ENCODE results near the gene TIMM13. TPM values are rescaled to one million over a fixed set of nuclear protein-coding genes. Genes with fewer than 3 reads are reported as not detected.
"Not testable (repeated sequence)": the region's sequence is repeated elsewhere in the genome, so short reads cannot be mapped to it uniquely, and the experiment has no call there.

The TIMM13 gene
- polyA plus RNA-seq, 3 donors from 2014 or later: 74.3 to 99.6 (median 84.9) TPM

GRCh38 chr19:2409352-2409912 lies 18.0 kb downstream of the TIMM13 start:
- Mint-ChIP-seq H3K9me3 (no peaks in the 10 kb centered on the region), H3K4me1 (no peaks in the 10 kb centered on the region), H3K36me3 (no peaks in the 10 kb centered on the region), H3K27me3 (ENCODE audit: low read depth in 3 of 3) (peaks cover 0 to 10% (median 2%) of the 10 kb centered on the region in 3 donors), H3K4me3 (no peak overlapping the region), H3K27ac (no peak overlapping the region)
- no peak for DNase-seq

GRCh38 chr19:2408247-2408646 lies 19.1 kb downstream of the TIMM13 start:
- H3K27ac Mint-ChIP-seq: no peak overlapping the region
- H3K4me3 Mint-ChIP-seq: no peak overlapping the region
- H3K27me3 Mint-ChIP-seq (ENCODE audit: low read depth in 3 of 3): peaks cover 0 to 10% (median 2%) of the 10 kb centered on the region in 3 donors
- no peaks in the 10 kb centered on the region for H3K9me3 Mint-ChIP-seq
- no peaks in the 10 kb centered on the region for H3K4me1 Mint-ChIP-seq
- no peak for DNase-seq
- H3K36me3 Mint-ChIP-seq: no peaks in the 10 kb centered on the region

GRCh38 chr19:2399582-2399981 lies 27.8 kb downstream of the TIMM13 start:
- no peaks in the 10 kb centered on the region for H3K36me3 Mint-ChIP-seq
- DNase-seq: no peak

GRCh38 chr19:2398735-2399305 lies 28.6 kb downstream of the TIMM13 start:
- peaks cover 12 to 13% of the 10 kb centered on the region in 2 donors for H3K4me1 Mint-ChIP-seq
- no peak overlapping the region for H3K27ac Mint-ChIP-seq
- H3K4me3 Mint-ChIP-seq: no peak overlapping the region
- no peaks in the 10 kb centered on the region for H3K36me3 Mint-ChIP-seq
- H3K9me3 Mint-ChIP-seq: no peaks in the 10 kb centered on the region
- no peak for DNase-seq
- H3K27me3 Mint-ChIP-seq (ENCODE audit: low read depth in 3 of 3): peaks cover 0 to 7% (median 4%) of the 10 kb centered on the region in 3 donors

More at GRCh38 chr19:2399582-2399981, 27.8 kb downstream of the TIMM13 start:
- H3K9me3 Mint-ChIP-seq: no peaks in the 10 kb centered on the region
- H3K27ac Mint-ChIP-seq: no peak overlapping the region
- peaks cover 0 to 5% (median 4%) of the 10 kb centered on the region in 3 donors for H3K27me3 Mint-ChIP-seq (ENCODE audit: low read depth in 3 of 3)
- H3K4me1 Mint-ChIP-seq: peaks cover 5% of the 10 kb centered on the region in 2 donors
- H3K4me3 Mint-ChIP-seq: no peak overlapping the region

GRCh38 chr19:2397173-2397572 lies 30.2 kb downstream of the TIMM13 start:
- H3K36me3 Mint-ChIP-seq; H3K27ac Mint-ChIP-seq; DNase-seq; H3K9me3 Mint-ChIP-seq; H3K4me3 Mint-ChIP-seq; H3K27me3 Mint-ChIP-seq (ENCODE audit: low read depth in 3 of 3): not testable (repeated sequence)
- H3K4me1 Mint-ChIP-seq: peaks cover 14 to 22% of the 10 kb centered on the region in 2 donors

GRCh38 chr19:2395293-2395829 lies 32.0 kb downstream of the TIMM13 start:
- H3K9me3 Mint-ChIP-seq; DNase-seq; H3K36me3 Mint-ChIP-seq; H3K27me3 Mint-ChIP-seq (ENCODE audit: low read depth in 3 of 3): not testable (repeated sequence)
- peak overlapping the region in 3 of 6 donors; percentile 23 to 82 (median 67) for H3K27ac Mint-ChIP-seq
- H3K4me1 Mint-ChIP-seq: peaks cover 17 to 27% of the 10 kb centered on the region in 2 donors
- peak overlapping the region in 3 of 5 donors; percentile 77 to 84 (median 81) for H3K4me3 Mint-ChIP-seq

GRCh38 chr19:2394442-2395292 lies 32.7 kb downstream of the TIMM13 start:
- peaks cover 4 to 6% (median 5%) of the 10 kb centered on the region in 3 donors for H3K27me3 Mint-ChIP-seq (ENCODE audit: low read depth in 3 of 3)
- peak overlapping the region; percentile 76 to 84 (median 81) for H3K4me3 Mint-ChIP-seq
- H3K36me3 Mint-ChIP-seq: no peaks in the 10 kb centered on the region
- H3K9me3 Mint-ChIP-seq: no peaks in the 10 kb centered on the region
- H3K4me1 Mint-ChIP-seq: peaks cover 17 to 27% of the 10 kb centered on the region in 2 donors
- peak; percentile 39 to 51 (median 42) for DNase-seq
- peak overlapping the region; percentile 41 to 82 (median 64) for H3K27ac Mint-ChIP-seq

- peak in 2 of 3 donors; percentile 28 to 38 for DNase-seq
- no peaks in the 10 kb centered on the region for H3K9me3 Mint-ChIP-seq
- H3K4me1 Mint-ChIP-seq: peaks cover 17 to 27% of the 10 kb centered on the region in 2 donors
- H3K4me3 Mint-ChIP-seq: peak overlapping the region; percentile 76 to 84 (median 81)
- peak overlapping the region in 4 of 6 donors; percentile 34 to 82 (median 74) for H3K27ac Mint-ChIP-seq
- H3K27me3 Mint-ChIP-seq (ENCODE audit: low read depth in 3 of 3): peaks cover 4 to 6% (median 5%) of the 10 kb centered on the region in 3 donors
- no peaks in the 10 kb centered on the region for H3K36me3 Mint-ChIP-seq
Observed at GRCh38 chr19:2394054-2394441, 33.3 kb downstream of the TIMM13 start.

- Mint-ChIP-seq H3K27ac (peak overlapping the region in 2 of 6 donors; percentile 45 to 55), H3K4me1 (peaks cover 17 to 27% of the 10 kb centered on the region in 2 donors), H3K4me3 (peak overlapping the region in 3 of 5 donors; percentile 32 to 52 (median 33))
- not testable (repeated sequence) for DNase-seq; H3K36me3 Mint-ChIP-seq; H3K27me3 Mint-ChIP-seq (ENCODE audit: low read depth in 3 of 3); H3K9me3 Mint-ChIP-seq
Observed at GRCh38 chr19:2392899-2393298, 34.5 kb downstream of the TIMM13 start.

- Mint-ChIP-seq H3K27me3 (ENCODE audit: low read depth in 3 of 3) (peaks cover 4 to 6% (median 6%) of the 10 kb centered on the region in 3 donors), H3K4me1 (peaks cover 17 to 27% of the 10 kb centered on the region in 2 donors), H3K4me3 (no peak overlapping the region), H3K9me3 (no peaks in the 10 kb centered on the region), H3K36me3 (no peaks in the 10 kb centered on the region), H3K27ac (no peak overlapping the region)
- DNase-seq: no peak
Observed at GRCh38 chr19:2392366-2392765, 35.0 kb downstream of the TIMM13 start.

GRCh38 chr19:2391118-2391725 lies 36.2 kb downstream of the TIMM13 start:
- no peak overlapping the region for H3K4me3 Mint-ChIP-seq
- peaks cover 4 to 8% (median 6%) of the 10 kb centered on the region in 3 donors for H3K27me3 Mint-ChIP-seq (ENCODE audit: low read depth in 3 of 3)
- peak; percentile 35 to 54 (median 51) for DNase-seq
- H3K4me1 Mint-ChIP-seq: peaks cover 17 to 27% of the 10 kb centered on the region in 2 donors
- H3K36me3 Mint-ChIP-seq: no peaks in the 10 kb centered on the region
- H3K9me3 Mint-ChIP-seq: no peaks in the 10 kb centered on the region
- peak overlapping the region in 1 of 6 donors; percentile 87 for H3K27ac Mint-ChIP-seq

GRCh38 chr19:2389594-2389993 lies 37.8 kb downstream of the TIMM13 start:
- H3K4me1 Mint-ChIP-seq: peaks cover 12 to 22% of the 10 kb centered on the region in 2 donors
- no peak for DNase-seq
- no peaks in the 10 kb centered on the region for H3K9me3 Mint-ChIP-seq
- no peak overlapping the region for H3K4me3 Mint-ChIP-seq
- no peak overlapping the region for H3K27ac Mint-ChIP-seq
- H3K36me3 Mint-ChIP-seq: no peaks in the 10 kb centered on the region
- peaks cover 3 to 7% (median 4%) of the 10 kb centered on the region in 3 donors for H3K27me3 Mint-ChIP-seq (ENCODE audit: low read depth in 3 of 3)

All from immature natural killer cell (primary cell).